HG03196 (cell line): ENCODE results near the gene ZMYND8.
"Not testable (repeated sequence)": the region's sequence is repeated elsewhere in the genome, so short reads cannot be mapped to it uniquely, and the experiment has no call there.

Experiments used
- ATAC-seq: cut with Tn5 transposase; IDR thresholded peaks from one replicate; pipeline ENCODE4 v1.9.1; 2021; ENCODE audit not compliant: unreplicated experiment

ZMYND8 gene

DNA sequence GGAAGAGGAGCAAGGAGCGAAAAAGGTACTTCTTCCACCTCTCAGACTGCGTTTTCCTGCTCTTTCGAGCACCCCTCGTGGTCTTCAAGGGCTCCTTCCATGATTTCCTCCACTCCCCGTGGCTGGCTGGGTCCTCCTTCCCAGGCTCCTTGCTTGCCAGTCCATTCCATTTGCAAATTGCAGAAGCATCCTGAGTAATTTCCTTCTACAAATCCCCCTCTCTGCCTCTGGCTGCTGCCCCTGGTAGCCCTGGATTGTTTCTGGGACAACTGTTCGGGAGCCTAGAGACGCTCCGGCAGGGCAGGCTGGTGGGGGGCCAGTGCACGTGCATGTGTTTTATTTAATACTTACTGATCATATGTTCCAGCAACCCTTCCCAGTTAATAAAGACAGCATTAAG is 173.1 kb downstream of the ZMYND8 start:
- no peak for ATAC-seq

DNA sequence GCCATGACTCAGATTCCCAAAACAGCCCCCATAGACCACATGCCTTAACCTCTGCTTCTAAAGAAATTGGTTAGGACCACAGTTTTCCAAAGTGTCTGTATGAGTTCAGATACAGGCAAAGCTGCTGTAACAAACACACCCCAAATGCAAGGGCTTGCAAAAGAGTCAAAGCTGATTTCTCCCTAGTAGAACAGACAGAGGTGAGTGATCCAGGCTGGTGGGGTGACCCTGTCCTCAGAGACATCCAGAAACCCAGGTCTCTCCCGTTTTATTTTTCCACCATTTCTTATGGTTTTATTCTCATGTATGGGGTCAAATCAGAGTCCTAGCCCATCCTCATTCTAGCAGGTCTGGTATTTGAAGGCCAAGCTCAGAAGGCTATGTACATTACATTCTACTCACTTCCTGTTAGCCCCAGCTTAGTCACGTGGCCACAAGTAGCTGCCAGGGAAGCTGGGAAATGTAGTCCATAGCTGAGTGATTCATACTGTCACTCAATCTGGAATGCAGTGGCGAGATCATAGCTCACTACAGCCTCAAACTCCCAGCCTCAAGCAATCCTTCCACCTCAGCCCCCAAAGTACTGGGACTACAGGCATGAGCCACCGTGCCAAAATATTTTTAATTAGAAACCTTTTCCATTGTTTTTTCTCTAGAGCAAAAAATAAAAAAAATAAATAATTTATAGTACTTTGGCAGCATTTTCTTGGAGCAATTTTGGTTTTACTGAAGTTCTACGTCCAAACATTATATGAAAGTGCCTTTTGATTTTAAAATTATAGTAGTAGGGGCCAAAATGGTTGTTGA is 175.2 kb downstream of the ZMYND8 start:
- ATAC-seq, result no peak

DNA sequence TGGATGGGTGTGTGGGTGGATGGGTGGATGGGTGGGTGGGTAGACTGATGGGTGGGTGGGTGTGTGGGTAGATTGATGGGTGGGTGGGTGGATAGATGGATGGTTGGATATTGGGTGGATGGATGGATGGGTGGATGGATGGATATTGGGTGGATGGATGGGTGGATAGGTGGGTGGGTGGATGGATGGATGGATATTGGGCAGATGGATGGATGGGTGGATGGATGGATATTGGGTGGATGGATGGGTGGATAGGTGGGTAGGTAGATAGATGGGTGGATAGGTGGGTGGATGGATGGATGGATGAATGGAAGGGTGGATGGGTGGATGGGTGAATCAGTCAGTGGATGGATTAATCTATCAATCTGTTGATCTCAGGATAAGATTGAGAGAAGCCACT is 177.2 kb downstream of the ZMYND8 start:
- no peak for ATAC-seq

DNA sequence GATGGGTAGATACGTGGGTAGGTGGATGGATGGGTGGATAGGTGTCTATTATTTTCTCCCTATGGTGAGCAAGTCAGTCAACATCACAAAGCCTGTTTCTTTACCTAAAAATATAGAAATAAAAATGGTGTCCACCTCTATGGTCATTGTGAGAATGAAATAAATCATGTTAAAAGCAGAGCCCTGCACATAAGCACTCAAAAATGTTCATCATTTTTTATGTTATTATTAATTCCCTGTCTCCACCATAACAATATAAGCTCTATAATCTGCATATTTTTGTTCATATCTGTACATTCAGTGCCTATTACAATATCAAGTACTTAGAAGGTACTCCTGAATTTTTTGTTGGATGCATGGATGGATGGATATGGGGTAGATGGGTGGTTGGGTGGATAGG is 177.6 kb downstream of the ZMYND8 start:
- no peak for ATAC-seq

DNA sequence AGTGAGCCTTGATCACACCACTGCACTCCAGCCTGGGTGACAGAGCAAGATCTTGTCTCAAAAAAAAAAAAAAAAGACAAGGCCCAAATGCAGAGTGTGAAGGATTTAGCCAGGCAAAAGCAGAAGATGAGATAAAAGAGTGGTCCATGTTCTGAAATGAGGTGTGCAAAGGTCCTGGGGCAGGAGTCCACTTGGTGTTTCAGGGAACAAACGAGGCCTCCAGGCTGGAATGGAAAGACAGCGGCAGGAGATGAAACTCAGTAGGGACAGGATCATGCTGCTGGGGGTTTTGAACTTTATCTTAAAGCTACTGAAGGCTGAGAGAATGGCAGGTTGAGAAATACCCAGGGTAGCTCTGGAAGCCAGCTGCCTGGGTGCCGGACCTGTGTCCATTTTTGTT is 178.2 kb downstream of the ZMYND8 start:
- no peak for ATAC-seq

DNA sequence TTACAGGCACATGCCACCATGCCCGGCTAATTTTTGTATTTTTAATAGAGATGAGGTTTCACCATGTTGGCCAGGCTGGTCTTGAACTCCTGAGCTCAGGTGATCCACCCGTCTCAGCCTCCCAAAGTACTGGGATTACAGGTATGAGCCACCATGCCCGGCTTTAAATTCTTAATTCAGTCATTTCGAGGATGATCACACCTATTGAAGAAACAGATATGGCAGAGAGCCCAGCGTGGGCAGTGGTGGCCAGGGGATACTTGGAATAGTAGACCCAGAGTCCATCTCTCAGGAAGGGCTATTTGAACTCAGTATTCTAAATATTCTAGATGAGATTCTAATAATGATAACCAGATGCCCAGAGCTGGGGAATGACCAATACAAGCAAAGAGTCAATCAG is 180.3 kb downstream of the ZMYND8 start:
- ATAC-seq, result not testable (repeated sequence)

DNA sequence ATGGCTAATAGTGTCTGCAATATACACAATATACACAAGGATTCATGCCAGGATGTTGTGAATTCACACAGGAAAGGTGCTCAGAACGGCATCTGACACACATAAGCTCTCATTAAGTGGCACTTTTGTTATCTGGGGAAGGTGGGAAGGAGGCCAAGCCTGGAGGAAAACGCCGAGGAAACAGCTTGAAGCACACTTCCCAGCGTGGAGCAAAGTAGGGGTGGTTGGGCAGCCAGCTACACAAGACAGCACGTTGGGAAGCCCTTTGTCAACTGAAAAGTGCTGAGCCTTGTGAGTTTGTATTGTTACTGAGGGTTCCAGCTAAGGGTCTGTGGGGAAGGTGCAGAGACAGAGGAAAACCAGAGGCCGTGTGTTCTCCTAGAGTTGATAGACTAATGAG is 181.0 kb downstream of the ZMYND8 start:
- no peak for ATAC-seq

DNA sequence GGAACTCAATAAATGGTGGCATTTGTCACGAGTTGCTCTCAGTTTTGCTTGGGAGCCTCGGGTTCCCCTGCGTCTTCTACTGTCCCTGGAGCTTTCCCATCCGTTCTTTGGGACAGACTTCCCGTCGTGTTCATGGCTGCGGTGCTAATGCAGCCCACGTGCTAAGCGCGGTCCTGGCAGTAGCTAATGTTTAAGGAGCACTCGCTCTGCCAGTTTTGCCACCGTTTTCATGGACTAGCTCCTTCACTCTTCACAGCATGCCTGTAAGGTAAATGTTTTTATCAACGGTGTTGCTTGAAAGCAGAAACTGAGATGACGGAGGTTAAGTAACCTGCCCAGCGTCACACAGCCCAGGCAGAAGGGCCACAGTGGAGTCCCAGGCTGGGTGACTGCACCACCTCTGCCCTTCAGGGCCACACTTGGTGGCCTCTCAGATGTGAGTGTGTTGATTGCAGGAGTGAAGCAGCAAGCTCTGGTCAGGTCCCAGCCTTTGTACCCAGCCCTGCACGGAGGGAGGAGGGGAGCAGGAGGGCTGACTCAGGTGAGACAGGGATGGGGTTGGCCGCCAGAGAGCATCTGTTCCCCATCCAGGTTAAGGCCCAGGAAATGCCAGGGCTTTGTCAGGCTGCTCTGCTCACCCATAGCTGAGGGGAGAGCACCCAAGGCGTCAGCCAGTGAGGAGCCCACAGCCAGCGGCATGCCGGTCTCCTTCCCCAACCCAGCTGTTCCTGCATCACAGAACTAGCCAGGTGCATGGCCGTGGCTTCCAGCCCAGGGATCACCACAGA is 181.8 kb downstream of the ZMYND8 start:
- no peak for ATAC-seq

DNA sequence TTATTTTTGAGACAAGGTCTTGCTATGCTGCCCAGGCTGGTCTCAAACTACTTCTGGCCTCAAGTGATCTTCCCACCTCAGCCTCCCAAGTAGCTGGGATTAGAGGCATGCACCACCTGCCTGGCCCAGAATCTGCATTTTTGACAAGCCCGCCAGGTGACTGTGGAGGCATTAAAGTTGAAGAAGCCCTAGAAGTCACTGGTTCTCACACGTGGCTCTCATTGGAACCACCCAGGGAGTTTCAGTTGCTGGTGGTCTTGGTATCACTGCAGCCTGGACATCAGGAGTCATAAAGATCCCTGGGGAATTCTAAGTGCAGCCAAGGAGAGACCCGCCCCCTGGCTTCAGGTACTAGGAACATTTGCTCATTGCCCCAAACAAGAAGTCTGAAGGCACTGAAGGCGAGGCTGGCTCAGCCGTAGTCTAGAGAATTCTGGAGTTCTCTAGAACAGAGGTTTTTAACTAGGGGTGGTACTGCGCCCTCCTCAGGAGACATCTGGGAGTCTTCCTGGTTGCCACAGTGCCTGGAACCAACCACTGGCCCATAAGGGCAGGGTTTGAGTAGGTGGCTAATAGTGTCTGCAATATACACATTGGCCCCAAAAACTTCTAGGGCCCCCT is 182.8 kb downstream of the ZMYND8 start:
- no peak for ATAC-seq

DNA sequence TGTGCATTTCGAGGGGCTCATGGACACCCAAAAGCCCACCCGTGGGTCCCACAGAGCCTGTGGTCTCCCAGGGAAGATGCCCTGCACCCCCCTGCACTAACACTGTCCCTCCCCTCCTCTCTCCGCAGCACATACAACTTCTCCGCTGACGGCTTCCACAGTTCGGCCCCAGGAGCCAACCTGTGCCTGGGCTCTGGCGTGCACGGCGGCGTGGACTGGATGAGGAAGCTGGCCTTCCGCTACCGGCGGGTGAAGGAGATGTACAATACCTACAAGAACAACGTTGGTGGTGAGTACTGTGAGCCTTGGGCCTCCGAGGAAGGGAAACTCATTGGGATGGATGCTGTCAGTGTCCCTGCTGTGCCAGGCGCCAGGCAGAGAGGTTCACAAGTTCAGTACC is 183.9 kb downstream of the ZMYND8 start:
- no peak for ATAC-seq

DNA sequence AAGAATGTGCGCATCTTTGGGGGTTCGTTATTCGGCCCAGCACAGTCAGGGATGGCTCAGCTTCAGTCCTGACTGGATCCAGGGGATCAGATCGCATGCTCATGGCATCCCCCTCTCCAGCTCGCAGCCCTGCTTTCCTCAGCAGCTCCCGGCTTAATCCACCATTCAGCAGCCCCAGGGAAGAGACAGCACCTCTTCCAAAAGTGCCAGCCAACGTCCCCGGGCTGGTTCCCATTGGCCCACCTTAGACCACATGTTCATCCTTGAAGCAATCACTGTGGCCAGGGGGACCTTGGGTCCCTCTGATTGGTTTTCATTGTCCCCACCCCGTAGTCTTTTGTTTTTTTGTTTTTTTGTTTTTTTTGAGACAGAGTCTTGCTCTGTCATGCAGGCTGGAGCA is 188.7 kb downstream of the ZMYND8 start:
- no peak for ATAC-seq

DNA sequence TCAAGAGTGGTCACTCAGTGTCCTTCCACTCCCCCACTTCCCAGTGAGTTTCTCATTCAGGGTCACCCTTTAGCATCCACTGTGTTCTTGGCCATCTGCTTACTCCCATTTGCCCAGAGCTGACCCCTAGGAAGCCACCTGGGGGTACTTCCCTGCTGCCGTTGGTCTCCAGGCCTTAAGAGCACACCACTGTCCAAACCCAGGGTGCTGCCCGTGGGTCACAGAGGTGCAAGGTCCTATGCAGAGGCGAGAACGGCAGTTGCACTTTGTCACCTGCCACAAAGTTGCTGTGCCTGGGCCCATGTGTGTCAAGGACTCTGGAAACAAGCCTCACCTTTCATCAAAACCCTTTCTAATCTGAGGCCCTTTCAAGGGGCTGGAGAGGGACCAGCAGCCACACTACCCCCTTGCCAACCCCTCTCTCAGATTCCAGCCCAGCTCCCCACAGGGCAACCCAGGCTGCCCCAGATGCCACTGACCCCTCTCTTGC is 191.1 kb downstream of the ZMYND8 start:
- no peak for ATAC-seq

DNA sequence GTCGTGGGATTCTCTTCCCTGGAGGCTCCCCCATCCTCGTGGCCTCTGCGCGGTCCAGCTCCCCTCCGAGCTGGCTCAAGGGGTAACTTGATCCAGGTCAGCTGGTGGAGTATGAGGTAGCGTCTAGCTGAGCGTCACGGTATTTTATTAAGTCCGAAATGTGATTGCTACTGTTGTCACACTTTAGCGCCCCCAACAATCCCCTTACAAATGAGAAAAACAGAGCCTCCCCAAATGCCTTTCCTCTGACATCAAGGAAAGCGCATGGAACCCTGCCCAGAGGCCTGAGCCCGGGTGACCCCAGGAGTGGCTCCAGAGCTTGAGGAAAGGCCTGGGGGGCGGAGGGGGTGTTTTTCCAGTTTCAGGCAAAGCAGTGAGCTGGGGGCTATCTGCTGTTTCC is 192.4 kb downstream of the ZMYND8 start:
- no peak for ATAC-seq

DNA sequence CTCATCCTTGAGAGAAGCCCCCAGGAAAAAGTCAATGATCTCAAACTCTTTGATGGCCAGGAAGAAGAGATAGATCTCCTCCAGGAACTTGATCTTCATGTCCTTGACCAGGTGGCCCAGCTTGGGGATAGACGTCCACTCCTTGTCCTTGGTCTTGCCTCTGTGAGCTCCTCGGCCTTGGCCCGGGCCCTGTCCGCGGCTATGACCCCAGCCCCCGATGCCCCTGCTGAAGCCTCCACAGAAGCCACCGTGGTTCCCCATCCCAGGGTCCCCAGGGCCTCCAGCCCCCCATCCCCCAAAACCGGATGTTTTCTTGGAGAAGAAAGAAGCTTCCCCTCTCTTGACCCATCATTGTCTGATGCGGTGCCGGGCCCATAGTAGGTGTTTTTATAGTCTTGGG is 195.1 kb downstream of the ZMYND8 start:
- ATAC-seq, result no peak

DNA sequence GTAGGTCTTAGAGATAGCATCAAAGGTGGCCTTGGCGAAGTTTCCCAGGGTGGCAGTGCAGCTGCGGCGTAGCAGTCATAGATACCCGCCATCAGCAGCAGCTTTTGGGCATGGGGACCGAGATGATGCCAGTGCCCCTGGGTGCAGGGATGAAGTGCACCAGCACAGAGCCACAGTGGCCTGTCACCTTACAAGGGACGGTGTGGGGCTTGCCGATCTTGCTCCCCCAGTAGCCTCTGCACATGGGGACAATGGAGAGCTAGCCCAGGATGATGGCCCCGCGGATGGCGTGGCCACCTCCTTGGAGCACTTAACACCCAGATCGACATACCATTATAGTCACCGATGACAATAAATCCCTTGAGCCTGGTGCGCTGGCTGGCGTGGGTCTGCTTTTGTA is 195.5 kb downstream of the ZMYND8 start:
- no peak for ATAC-seq

DNA sequence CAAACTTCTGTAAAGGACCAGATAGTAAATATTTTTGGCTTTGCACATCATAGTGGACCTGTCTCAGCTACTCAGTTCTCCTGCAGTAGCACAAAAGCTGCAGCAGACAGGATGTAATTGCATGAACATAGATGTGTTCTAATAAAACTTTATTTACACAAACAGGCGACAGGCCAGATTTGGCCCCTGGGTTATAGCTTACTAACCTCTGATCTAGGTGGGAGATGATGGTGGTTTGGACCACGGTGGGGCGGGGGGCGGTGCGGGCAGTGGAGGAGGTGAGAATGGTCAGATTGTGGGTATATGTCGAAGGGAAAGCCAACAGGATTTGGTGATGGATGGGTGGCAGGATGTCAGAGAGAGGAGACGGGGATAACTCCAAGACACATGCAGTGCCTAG is 196.3 kb downstream of the ZMYND8 start:
- ATAC-seq, result no peak
